ENCODE measurements around the gene DSCAML1. TPM values are rescaled to one million over a fixed set of nuclear protein-coding genes. Genes with fewer than 3 reads are reported as not detected.

Gene DSCAML1
- total RNA-seq, 2 experiments from 2014 or later, result not detected

GRCh38 chr11:117585631-117586030 lies 211.4 kb downstream of the DSCAML1 start:
- ChIA-PET POLR2A (no interaction called here), CTCF (ENCODE audit: unreplicated experiment) (no interaction called here)
- no peak overlapping the region for H3K27ac ChIP-seq (ENCODE audit: low read depth, low read length, poor library complexity, severe bottlenecking)
- no peaks in the 10 kb centered on the region for H3K36me3 ChIP-seq (ENCODE audit: insufficient read depth, low read length)
- H3K79me2 ChIP-seq (ENCODE audit: insufficient read depth, low read depth, low read length), result no peaks in the 10 kb centered on the region
- H3K9me2 ChIP-seq (ENCODE audit: insufficient read depth, low read length), result no peaks in the 10 kb centered on the region
- H2AFZ ChIP-seq (ENCODE audit: low read length), result no peak overlapping the region
- intact Hi-C loops (cut with micrococcal nuclease; ENCODE audit: unreplicated experiment), result no loop called here
- DNase-seq (ENCODE audit: low spot score), result no peak
- H3K4me1 ChIP-seq (ENCODE audit: insufficient read depth, low read length, poor library complexity, severe bottlenecking), result peaks cover 11% of the 10 kb centered on the region
- no peak overlapping the region for H3K4me3 ChIP-seq (ENCODE audit: low read depth, low read length, poor library complexity, severe bottlenecking)
- H3K9me3 ChIP-seq (ENCODE audit: low read length), result no peaks in the 10 kb centered on the region
- no peak for TF ChIP-seq EZH2phosphoT487 (IDR thresholded peaks at IDR 0.05; ENCODE audit: borderline replicate concordance, low read depth, low read length)
- TF ChIP-seq CTCF (conservative IDR thresholded peaks at IDR 0.05; ENCODE audit: low read length), result no peak
- H4K20me1 ChIP-seq (ENCODE audit: insufficient read depth, low read length), result no peaks in the 10 kb centered on the region
- no TSS peak for BruUV-seq (replicated peaks)
- no peak overlapping the region for H3K4me2 ChIP-seq (ENCODE audit: low read length)

GRCh38 chr11:117584056-117584830 lies 212.8 kb downstream of the DSCAML1 start:
- no peak overlapping the region for H2AFZ ChIP-seq (ENCODE audit: low read length)
- no peak overlapping the region for H3K4me3 ChIP-seq (ENCODE audit: low read depth, low read length, poor library complexity, severe bottlenecking)
- intact Hi-C loops (cut with micrococcal nuclease; ENCODE audit: unreplicated experiment), result no loop called here
- no peaks in the 10 kb centered on the region for H4K20me1 ChIP-seq (ENCODE audit: insufficient read depth, low read length)
- BruUV-seq (replicated peaks), result no TSS peak
- POLR2A ChIA-PET, result interaction anchor here (0.6 kb wide), 1 partner anchor 247 kb away, joined by 9 read pairs; no protein-coding TSS in a partner anchor
- H3K79me2 ChIP-seq (ENCODE audit: insufficient read depth, low read depth, low read length), result no peaks in the 10 kb centered on the region
- H3K9me3 ChIP-seq (ENCODE audit: low read length), result no peaks in the 10 kb centered on the region
- CTCF ChIA-PET (ENCODE audit: unreplicated experiment), result no interaction called here
- no peaks in the 10 kb centered on the region for H3K9me2 ChIP-seq (ENCODE audit: insufficient read depth, low read length)
- no peak overlapping the region for H3K27ac ChIP-seq (ENCODE audit: low read depth, low read length, poor library complexity, severe bottlenecking)
- H3K4me1 ChIP-seq (ENCODE audit: insufficient read depth, low read length, poor library complexity, severe bottlenecking), result peaks cover 11% of the 10 kb centered on the region
- no peaks in the 10 kb centered on the region for H3K36me3 ChIP-seq (ENCODE audit: insufficient read depth, low read length)
- TF ChIP-seq EZH2phosphoT487 (IDR thresholded peaks at IDR 0.05; ENCODE audit: borderline replicate concordance, low read depth, low read length) (no peak), CTCF (conservative IDR thresholded peaks at IDR 0.05; ENCODE audit: low read length) (no peak)
- no peak for DNase-seq (ENCODE audit: low spot score)
- 0 out of 2 replicates have a peak overlapping the region, but pooled peaks have one; percentile 20 for H3K4me2 ChIP-seq (ENCODE audit: low read length)

Measured in OCI-LY7 (cell line).